ENCODE measurements around the gene GAGE12D. TPM values are rescaled to one million over a fixed set of nuclear protein-coding genes. Genes with fewer than 3 reads are reported as not detected.

GAGE12D gene
- not detected in 2 replicates for total RNA-seq

GRCh38 chrX:49541433-49541832, at the start of gene GAGE12D:
Gene GAGE12D, plus strand, starts transcription at chrX:49541733. Its CDS starts 1,155 bp downstream, at chrX:49542888.

GRCh38 chrX:49531877-49532276, 9.7 kb upstream of the GAGE12D start, which contains the start of gene GAGE12C:
Gene GAGE12C, plus strand, starts transcription at chrX:49532177. Its CDS starts 1,155 bp downstream, at chrX:49533332.

GRCh38 chrX:49550989-49551388, 9.5 kb downstream of the GAGE12D start, which contains the start of gene GAGE12E:
Gene GAGE12E, plus strand, starts transcription at chrX:49551289. Its CDS starts 1,155 bp downstream, at chrX:49552444.

GRCh38 chrX:49560542-49560941, 19.0 kb downstream of the GAGE12D start, which contains the start of gene GAGE12F:
Gene GAGE12F, plus strand, starts transcription at chrX:49560842. Its CDS starts 1,155 bp downstream, at chrX:49561997.

GRCh38 chrX:49570100-49570499, 28.6 kb downstream of the GAGE12D start, which contains the start of gene GAGE12G:
Gene GAGE12G, plus strand, starts transcription at chrX:49570400. Its CDS starts 1,155 bp downstream, at chrX:49571555.

GRCh38 chrX:49579649-49580048, 38.1 kb downstream of the GAGE12D start, which contains the start of gene GAGE12H:
Gene GAGE12H, plus strand, starts transcription at chrX:49579949. Its CDS starts 1,155 bp downstream, at chrX:49581104.

GRCh38 chrX:49589196-49589595, 47.7 kb downstream of the GAGE12D start, which contains the start of gene GAGE2A:
Gene GAGE2A, plus strand, starts transcription at chrX:49589496. Its CDS starts 1,155 bp downstream, at chrX:49590651.

Other genes starting within 250 kb of the GAGE12D start
- gene GAGE10, start 238.1 kb upstream of the GAGE12D start, total RNA-seq = not detected in 2 replicates
- not detected in 2 replicates for gene GAGE12J, start 219.7 kb upstream of the GAGE12D start, total RNA-seq
- not detected in 2 replicates for gene GAGE13, start 210.2 kb upstream of the GAGE12D start, total RNA-seq
- gene GAGE12C, start 9.6 kb upstream of the GAGE12D start, total RNA-seq = not detected in 2 replicates
- gene GAGE12E, start 9.6 kb downstream of the GAGE12D start, total RNA-seq = not detected in 2 replicates
- gene GAGE12F, start 19.1 kb downstream of the GAGE12D start, total RNA-seq = not detected in 2 replicates
- not detected in 2 replicates for gene GAGE12G, start 28.7 kb downstream of the GAGE12D start, total RNA-seq
- not detected in 2 replicates for gene GAGE12H, start 38.2 kb downstream of the GAGE12D start, total RNA-seq
- not detected in 2 replicates for gene GAGE2A, start 47.8 kb downstream of the GAGE12D start, total RNA-seq
- gene GAGE1, start 57.3 kb downstream of the GAGE12D start, total RNA-seq = not detected in 2 replicates
- not detected in 2 replicates for gene PAGE1, start 154.3 kb downstream of the GAGE12D start, total RNA-seq